ENCODE results near the gene ROR2. TPM values are rescaled to one million over a fixed set of nuclear protein-coding genes. Genes with fewer than 3 reads are reported as not detected.

Gene ROR2
- total and polyA plus RNA-seq, 2 of the 8 experiments (the other 6 are each of a cell fraction or from before 2014, with no cell fraction given) = 2.7 to 4.3 TPM

- H3K36me3 ChIP-seq (ENCODE audit: control insufficient read depth in 2 of 4, insufficient read depth in 4 of 4, low read length in 3 of 4) = no peaks in the 10 kb centered on the region
- no peak overlapping the region for H2BK120ac ChIP-seq (replicated peaks; ENCODE audit: low read depth, low read length)
- no peak overlapping the region for H3K9ac ChIP-seq (replicated peaks in 1 of 4; ENCODE audit: extremely low read depth in 1 of 4, low read depth in 3 of 4, low read length in 3 of 4)
- H3K4me3 ChIP-seq (ENCODE audit: extremely low read depth in 1 of 4, insufficient read depth in 2 of 4, low read depth in 3 of 4, low read length in 4 of 4) = no peak overlapping the region
- no peak overlapping the region for H2AFZ ChIP-seq (ENCODE audit: low read length)
- H3K14ac ChIP-seq (ENCODE audit: insufficient read length) = no peak overlapping the region
- no peaks in the 10 kb centered on the region for H3K27me3 ChIP-seq (replicated peaks in 1 of 4; ENCODE audit: control insufficient read depth in 3 of 4, extremely low read depth in 1 of 4, insufficient read depth in 3 of 4, low read length in 3 of 4)
- DNase-seq (ENCODE audit: low read depth in 1 of 2, low spot score in 2 of 2) (no peak), FAIRE-seq (no peak)
- H3K23ac ChIP-seq (ENCODE audit: insufficient read length) = no peak overlapping the region
- H4K8ac ChIP-seq (ENCODE audit: extremely low read depth, insufficient read depth, low read length) = no peak overlapping the region
- H3K27ac ChIP-seq (ENCODE audit: low read depth, low read length) = no peak overlapping the region
- H3K4me1 ChIP-seq (replicated peaks in 1 of 4; ENCODE audit: control insufficient read depth in 3 of 4, insufficient read depth in 4 of 4, low read length in 3 of 4) = peaks cover 0 to 9% (median 2%) of the 10 kb centered on the region in 4 experiments; a peak in 3 of 7 replicates
- ChIA-PET CTCF (ENCODE audit: partially characterized antibody) (interaction anchor here (0.8 to 5.1 kb wide), 6 partner anchors 13 to 742 kb away, joined by 3 to 43 read pairs (median 12); no protein-coding TSS in a partner anchor), POLR2A (ENCODE audit: partially characterized antibody) (no interaction called here)
- no peak overlapping the region for H2BK15ac ChIP-seq (ENCODE audit: low read length)
- H3K79me2 ChIP-seq (ENCODE audit: control insufficient read depth in 1 of 2, insufficient read depth in 2 of 2, low read length in 2 of 2) = no peaks in the 10 kb centered on the region
- no peak overlapping the region for H2AK5ac ChIP-seq (ENCODE audit: low read depth, low read length)
- H3K56ac ChIP-seq (replicated peaks; ENCODE audit: insufficient read length, low read depth, low read length) = no peak overlapping the region
- no peaks in the 10 kb centered on the region for H3K9me3 ChIP-seq (ENCODE audit: insufficient read depth in 2 of 2, low read depth in 1 of 2, low read length in 1 of 2)
- H2BK5ac ChIP-seq (ENCODE audit: low read depth, low read length) = no peak overlapping the region
- no peak overlapping the region for H3K18ac ChIP-seq (ENCODE audit: extremely low read depth, low read length)
- no peak overlapping the region for H3K4me2 ChIP-seq (ENCODE audit: insufficient read depth in 1 of 2, low read depth in 2 of 2, low read length in 2 of 2)
- no peaks in the 10 kb centered on the region for H4K20me1 ChIP-seq (replicated peaks in 1 of 2; ENCODE audit: control insufficient read depth in 1 of 2, insufficient read depth in 2 of 2, low read length in 2 of 2)
- H3K79me1 ChIP-seq (ENCODE audit: low read depth, low read length) = no peaks in the 10 kb centered on the region
- H3K23me2 ChIP-seq (ENCODE audit: low read depth, low read length) = no peaks in the 10 kb centered on the region
- no peak overlapping the region for H4K91ac ChIP-seq (replicated peaks; ENCODE audit: insufficient read length, low read length)
- 84% methylated on average over 3 of the region's 3 CpGs; no CpG with 5 or more reads in 1 of the 2 experiments for WGBS, 2 experiments (ENCODE audit: extremely low coverage in 1 of 2, insufficient coverage in 1 of 2, insufficient read length in 1 of 2, insufficient replicate concordance in 2 of 2, low coverage in 1 of 2, low lambda C conversion rate in 2 of 2, missing lambda C conversion rate in 1 of 2)
- no peak overlapping the region for H2BK12ac ChIP-seq (ENCODE audit: low read depth, low read length)
- H3K4ac ChIP-seq (replicated peaks; ENCODE audit: insufficient read length, low read depth, low read length) = no peak overlapping the region
- no peak overlapping the region for H2BK20ac ChIP-seq (ENCODE audit: low read length)
- H4K5ac ChIP-seq (ENCODE audit: insufficient read length, low read depth, low read length) = no peak overlapping the region
- TF ChIP-seq HDAC2 (IDR thresholded peaks at IDR 0.05; ENCODE audit: borderline replicate concordance in 1 of 2, low read depth in 2 of 2, low read length in 2 of 2) (no peak), ATF3 (IDR thresholded peaks at IDR 0.05; ENCODE audit: insufficient read depth, low read depth, low read length) (no peak), RBBP5 (IDR thresholded peaks at IDR 0.05; ENCODE audit: borderline replicate concordance, low read depth, low read length) (no peak), ATF2 (IDR thresholded peaks at IDR 0.05; ENCODE audit: low read length) (no peak), E2F6 (IDR thresholded peaks at IDR 0.05) (no peak), CHD1 (IDR thresholded peaks at IDR 0.05; ENCODE audit: low read depth, low read length) (no peak), TAF1 (IDR thresholded peaks at IDR 0.05; ENCODE audit: low read depth, low read length) (no peak), GTF2F1 (IDR thresholded peaks at IDR 0.05; ENCODE audit: borderline replicate concordance, low read depth, low read length) (no peak), BACH1 (IDR thresholded peaks at IDR 0.05; ENCODE audit: low read length) (no peak), CHD2 (IDR thresholded peaks at IDR 0.05; ENCODE audit: low read length) (no peak), POU5F1 (IDR thresholded peaks at IDR 0.05; ENCODE audit: low read depth, low read length) (no peak), CREB1 (IDR thresholded peaks at IDR 0.05) (no peak)
These were observed 292.5 kb downstream of the ROR2 start for GRCh38 chr9:91657501-91657900.

All from H1 (cell line).